ENCODE measurements around the gene CACYBP. TPM values are rescaled to one million over a fixed set of nuclear protein-coding genes. Genes with fewer than 3 reads are reported as not detected.
"Not testable (repeated sequence)": the region's sequence is repeated elsewhere in the genome, so short reads cannot be mapped to it uniquely, and the experiment has no call there.

Gene CACYBP
- total RNA-seq, 1 experiment from 2014 or later: 1,389 TPM

DNA sequence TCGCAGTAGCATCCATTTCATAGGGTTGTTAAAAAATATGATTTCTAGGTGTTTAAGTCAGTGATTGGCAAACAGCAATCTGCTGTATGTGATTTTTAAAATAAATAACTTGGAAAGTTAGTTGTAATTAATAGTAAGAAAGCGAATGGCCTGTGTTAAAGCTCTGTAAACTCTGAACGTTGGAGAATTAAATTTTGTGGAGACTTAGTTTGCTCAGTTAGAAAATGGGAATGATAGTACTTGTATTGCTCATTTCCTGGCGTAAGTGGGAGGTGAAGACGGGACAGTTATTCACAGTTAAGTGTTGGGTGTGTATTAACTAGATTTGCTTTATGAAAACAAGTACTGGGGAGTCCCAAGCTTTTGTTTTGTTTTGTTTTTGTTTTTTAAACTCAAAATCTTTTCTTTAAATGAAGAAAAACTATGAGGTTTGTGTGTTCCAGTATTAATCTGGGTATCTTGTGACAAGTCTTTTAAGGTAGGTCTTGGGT lies 995 bp downstream of the CACYBP start:
- DNase-seq (ENCODE audit: low spot score): no peak
- in situ Hi-C loops (cut with HindIII; ENCODE audit: low sequenced_read_pairs): no loop called here

DNA sequence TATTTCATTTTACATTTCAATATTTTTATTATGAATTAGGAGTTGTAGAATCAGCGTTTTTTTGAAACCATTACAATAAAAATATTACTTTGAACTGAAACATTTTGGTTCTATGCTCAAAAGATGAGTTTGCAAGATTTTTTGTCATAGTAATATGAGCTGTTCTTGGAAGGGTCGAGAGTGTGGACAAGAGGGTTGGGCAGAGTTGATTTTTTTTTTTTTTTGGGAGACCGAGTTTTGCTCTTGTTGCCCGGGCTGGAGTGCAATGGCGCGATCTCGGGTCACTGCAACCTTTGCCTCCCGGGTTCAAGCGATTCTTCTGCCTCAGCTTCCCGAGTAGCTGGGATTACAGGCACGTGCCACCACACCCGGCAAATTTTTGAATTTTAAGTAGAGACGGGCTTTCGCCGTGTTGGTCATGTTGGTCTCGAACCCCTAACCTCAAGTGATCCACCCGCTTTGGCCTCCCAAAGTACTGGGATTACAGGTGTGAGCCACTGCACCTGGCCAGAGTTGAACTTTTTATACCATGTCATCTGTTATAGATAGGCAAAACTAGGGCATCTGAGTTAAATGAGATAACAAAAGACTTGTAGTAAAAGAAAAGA lies 3.3 kb downstream of the CACYBP start:
- in situ Hi-C loops (cut with HindIII; ENCODE audit: low sequenced_read_pairs): no loop called here
- no peak for DNase-seq (ENCODE audit: low spot score)

- in situ Hi-C loops (cut with HindIII; ENCODE audit: low sequenced_read_pairs): no loop called here
- DNase-seq (ENCODE audit: low spot score): no peak
These were observed 3.8 kb downstream of the CACYBP start for GRCh38 chr1:175003521-175003920.

DNA sequence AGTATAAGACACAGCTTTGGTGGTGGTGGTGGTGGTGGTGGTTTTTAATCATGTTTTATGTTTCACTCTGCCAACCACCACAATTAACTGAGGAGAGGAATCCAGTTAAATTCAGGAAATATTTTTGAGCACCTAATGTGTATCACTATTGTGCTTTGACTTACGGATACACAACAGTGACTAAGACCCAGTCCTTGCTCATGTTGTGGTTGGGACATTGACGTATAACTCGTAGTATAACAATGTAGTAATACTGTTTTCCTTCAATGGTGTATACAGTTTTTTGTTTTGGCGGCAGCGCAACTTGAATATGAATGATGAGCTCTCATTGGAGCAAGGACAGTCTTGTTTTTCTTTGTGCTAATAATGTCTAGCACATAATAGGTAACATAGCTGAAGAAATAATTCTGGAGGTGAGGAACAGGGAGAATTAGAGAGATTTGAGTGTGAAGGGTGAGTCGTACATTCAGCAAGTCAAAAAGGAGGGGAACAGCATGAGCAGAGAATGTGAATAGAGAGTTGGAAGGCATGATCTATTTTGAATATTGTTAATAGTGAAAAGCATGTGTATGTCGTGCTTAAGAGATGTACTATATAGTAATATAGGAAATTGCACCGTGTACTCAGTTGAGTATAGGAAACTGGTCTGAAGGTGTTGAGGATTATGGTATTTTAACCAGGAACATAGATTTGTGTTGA lies 5.5 kb downstream of the CACYBP start:
- DNase-seq (ENCODE audit: low spot score): no peak
- in situ Hi-C loops (cut with HindIII; ENCODE audit: low sequenced_read_pairs): no loop called here

- in situ Hi-C loops (cut with HindIII; ENCODE audit: low sequenced_read_pairs): no loop called here
These were observed 9.8 kb downstream of the CACYBP start for GRCh38 chr1:175009532-175009931.

DNA sequence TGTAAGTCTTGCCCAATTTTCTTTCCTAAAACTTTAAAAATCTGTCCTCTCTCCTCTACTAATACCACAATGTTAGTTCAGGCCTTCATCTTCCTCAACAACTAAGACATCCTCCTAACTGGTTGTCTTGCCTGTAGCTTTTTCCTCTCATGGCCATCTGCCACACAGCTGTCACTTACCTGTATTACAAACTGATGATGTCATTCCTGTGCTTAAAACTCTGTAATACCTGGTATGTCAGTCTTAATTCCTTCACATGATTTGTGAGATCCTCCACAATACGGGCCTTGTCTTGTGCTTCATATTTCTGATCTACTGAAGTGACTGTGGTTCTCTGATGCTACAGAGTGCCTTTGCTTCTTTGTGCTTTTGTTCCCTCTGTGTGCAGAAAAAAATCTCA lies 13.7 kb downstream of the CACYBP start:
- in situ Hi-C loops (cut with HindIII; ENCODE audit: low sequenced_read_pairs): no loop called here
- DNase-seq (ENCODE audit: low spot score): no peak

More at GRCh38 chr1:175009532-175009931, 9.8 kb downstream of the CACYBP start:
- no peak for DNase-seq (ENCODE audit: low spot score)

GRCh38 chr1:175015243-175015642 lies 15.5 kb downstream of the CACYBP start:
- in situ Hi-C loops (cut with HindIII; ENCODE audit: low sequenced_read_pairs): no loop called here
- DNase-seq (ENCODE audit: low spot score): no peak

GRCh38 chr1:175019524-175019923 lies 19.8 kb downstream of the CACYBP start:
- in situ Hi-C loops (cut with HindIII; ENCODE audit: low sequenced_read_pairs): no loop called here
- no peak for DNase-seq (ENCODE audit: low spot score)

DNA sequence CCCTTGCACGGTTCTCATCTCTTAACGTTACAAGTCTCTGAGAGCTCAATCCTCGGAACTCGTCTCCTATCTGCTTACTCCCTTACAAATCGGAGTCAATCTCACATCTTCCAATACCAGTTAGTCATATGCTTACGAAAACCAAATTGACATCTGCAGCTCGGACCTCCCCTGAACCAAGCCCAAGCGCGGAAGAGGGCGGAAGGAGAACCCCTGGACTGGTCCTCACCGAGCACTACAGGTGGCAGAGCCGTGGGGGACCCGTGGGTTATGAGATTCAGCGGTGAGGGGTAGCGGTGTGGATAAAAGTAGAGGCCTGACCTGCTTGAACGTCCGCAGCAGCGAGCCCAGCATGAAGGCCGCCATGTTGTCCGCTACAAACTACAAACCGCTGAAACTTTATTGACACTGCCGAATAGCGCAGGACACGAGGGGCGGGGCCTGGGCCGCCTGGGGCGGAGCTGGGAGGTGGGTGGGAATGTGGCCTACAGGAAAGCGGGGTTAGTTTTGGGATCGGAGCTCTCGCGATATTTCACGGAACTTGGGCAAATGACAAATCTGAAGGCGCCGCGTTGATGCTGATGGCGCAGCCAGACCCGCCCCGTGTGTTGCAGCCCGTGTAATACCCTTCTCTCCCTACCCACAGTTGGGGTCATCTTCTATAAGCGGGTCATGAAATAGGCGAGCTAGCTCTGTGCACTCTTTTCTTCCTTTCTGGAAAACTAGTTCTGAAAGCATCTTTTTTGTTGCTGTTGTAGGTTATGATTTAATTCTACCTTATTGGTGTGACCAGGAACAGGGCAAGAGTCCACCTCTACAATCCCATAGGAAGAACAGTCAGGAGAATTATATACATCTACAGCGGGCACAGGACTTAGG lies 23.5 kb downstream of the CACYBP start, which contains the start of gene MRPS14:
Gene MRPS14, minus strand, starts transcription at position 383 of the 879 bp plus-strand sequence. Its CDS starts 17 bp downstream, at position 366.
- in situ Hi-C loops (cut with HindIII; ENCODE audit: low sequenced_read_pairs): no loop called here
- DNase-seq (ENCODE audit: low spot score): peak; percentile 98

DNA sequence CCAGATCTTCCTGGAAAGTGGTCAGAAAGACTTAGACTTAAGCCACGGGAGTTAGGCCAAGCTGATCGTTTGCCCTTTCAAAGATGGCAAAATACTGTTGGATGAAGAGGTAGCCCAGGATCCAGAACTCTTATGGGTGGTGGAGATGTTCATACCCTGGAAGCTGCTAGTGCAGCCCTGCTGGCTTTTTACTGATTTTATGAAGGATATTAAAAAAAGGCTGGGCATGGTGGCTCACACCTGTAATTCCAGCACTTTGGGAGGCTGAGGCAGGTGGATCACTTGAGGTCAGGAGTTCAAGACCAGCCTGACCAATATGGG lies 24.1 kb downstream of the CACYBP start:
- DNase-seq (ENCODE audit: low spot score); in situ Hi-C loops (cut with HindIII; ENCODE audit: low sequenced_read_pairs): not testable (repeated sequence)

DNA sequence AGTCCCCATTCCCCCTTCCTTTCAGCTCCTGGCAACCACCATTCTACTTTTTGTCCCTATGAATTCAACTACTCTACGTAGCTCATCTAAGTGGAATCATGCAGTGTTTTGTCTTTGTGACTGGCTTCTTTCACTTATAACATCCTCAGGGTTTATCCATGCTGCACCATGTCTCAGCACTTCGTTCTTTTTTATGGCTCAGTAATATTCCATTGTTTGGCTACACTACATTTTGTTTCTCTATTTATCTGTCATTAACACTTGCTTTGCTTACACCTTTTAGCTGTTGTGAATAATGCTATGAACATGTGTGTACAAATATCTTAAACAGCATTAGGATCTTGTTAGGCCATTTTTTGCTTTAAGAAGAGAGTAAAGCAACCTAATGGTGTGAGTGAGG lies 25.0 kb downstream of the CACYBP start:
- DNase-seq (ENCODE audit: low spot score): no peak
- in situ Hi-C loops (cut with HindIII; ENCODE audit: low sequenced_read_pairs): no loop called here

DNA sequence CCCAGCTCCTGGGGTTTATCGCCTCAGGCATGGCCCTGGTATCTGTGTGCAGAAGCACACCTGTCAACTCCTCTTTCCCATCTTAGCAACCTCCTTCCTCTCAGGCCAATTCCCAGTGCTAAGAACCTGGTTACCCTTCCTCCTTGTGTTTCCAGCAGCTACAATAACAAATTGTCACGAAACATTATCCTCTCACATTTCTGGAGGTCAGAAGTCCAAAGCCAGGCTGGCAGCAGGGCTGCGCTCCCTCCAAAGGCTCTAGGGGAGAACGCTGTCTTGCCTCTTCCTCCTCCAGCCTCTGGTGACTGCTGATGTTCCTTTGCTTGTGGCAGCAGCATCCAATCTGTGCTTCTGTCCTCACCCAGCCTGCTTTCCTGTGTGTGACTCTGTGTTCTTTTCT lies 34.2 kb downstream of the CACYBP start:
- DNase-seq (ENCODE audit: low spot score): no peak
- in situ Hi-C loops (cut with HindIII; ENCODE audit: low sequenced_read_pairs): no loop called here

DNA sequence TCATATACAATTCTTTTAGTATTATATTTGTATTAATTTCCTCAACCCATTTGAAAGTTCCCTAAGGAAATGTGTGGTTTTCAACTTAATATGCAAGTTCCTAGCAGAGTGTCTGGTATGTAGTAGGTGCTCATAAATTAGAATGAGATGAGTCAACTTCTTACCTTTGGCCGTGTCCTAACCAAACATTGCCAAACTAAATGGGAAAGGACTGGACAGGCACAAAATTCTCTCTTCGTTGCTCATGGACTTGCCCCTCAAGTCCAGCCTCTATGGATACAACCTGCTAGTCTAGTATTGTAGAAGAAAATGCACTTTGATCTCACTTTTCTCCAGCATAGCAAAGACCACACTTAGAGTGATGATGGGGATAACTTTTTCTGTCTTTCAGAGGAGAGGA lies 35.0 kb downstream of the CACYBP start:
- no peak for DNase-seq (ENCODE audit: low spot score)
- in situ Hi-C loops (cut with HindIII; ENCODE audit: low sequenced_read_pairs): no loop called here

DNA sequence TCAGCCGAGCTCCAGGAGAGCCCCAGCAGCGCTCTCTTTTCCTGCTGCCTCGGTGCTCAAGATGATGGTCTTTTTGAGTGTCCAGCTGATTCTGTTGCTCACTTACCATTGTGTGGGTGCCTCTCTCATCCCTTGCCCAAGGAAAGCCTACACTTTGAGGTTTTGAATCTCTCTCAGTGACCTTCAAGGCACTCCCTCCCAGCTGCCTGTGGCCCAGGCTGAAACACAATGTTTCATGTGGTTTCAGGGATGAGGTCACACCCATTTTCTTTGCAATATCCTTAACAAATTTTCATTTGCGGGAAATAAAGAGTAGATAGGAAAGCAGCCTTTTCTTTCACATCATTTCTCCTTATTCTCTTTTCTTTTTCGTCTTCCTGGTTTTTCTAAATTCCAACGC lies 36.1 kb downstream of the CACYBP start:
- no peak for DNase-seq (ENCODE audit: low spot score)
- in situ Hi-C loops (cut with HindIII; ENCODE audit: low sequenced_read_pairs): no loop called here

GRCh38 chr1:175036476-175036875 lies 36.7 kb downstream of the CACYBP start:
- DNase-seq (ENCODE audit: low spot score): no peak
- in situ Hi-C loops (cut with HindIII; ENCODE audit: low sequenced_read_pairs): no loop called here

- no peak for DNase-seq (ENCODE audit: low spot score)
- in situ Hi-C loops (cut with HindIII; ENCODE audit: low sequenced_read_pairs): no loop called here
These were observed 37.7 kb downstream of the CACYBP start for GRCh38 chr1:175037416-175037815.

GRCh38 chr1:175040324-175040879 lies 40.7 kb downstream of the CACYBP start:
- no peak for DNase-seq (ENCODE audit: low spot score)
- in situ Hi-C loops (cut with HindIII; ENCODE audit: low sequenced_read_pairs): no loop called here

DNA sequence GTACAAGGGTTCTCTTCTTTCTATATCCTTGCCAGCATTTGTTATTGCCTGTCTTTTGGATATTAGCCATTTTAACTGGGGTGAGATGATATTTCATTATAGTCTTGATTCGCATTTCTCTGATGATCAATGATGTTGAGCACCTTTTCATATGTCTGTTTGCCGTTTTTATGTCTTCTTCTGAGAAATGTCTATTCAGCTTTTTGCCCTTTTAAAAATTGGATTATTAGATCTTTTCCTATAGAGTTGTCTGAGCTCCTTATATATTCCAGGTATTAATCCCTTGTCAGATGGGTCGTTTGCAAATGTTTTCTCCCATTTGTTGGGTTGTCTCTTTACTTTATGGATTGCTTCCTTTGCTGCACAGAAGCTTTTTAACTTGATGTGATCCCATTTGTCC lies 42.9 kb downstream of the CACYBP start:
- no peak for DNase-seq (ENCODE audit: low spot score)
- in situ Hi-C loops (cut with HindIII; ENCODE audit: low sequenced_read_pairs): no loop called here

GRCh38 chr1:175043824-175044223 lies 44.1 kb downstream of the CACYBP start:
- DNase-seq (ENCODE audit: low spot score): no peak
- in situ Hi-C loops (cut with HindIII; ENCODE audit: low sequenced_read_pairs): no loop called here

- DNase-seq (ENCODE audit: low spot score); in situ Hi-C loops (cut with HindIII; ENCODE audit: low sequenced_read_pairs): not testable (repeated sequence)
These were observed 44.8 kb downstream of the CACYBP start for GRCh38 chr1:175044591-175044990.
